H1 (cell line): ENCODE data around the gene HLA-DPA1. TPM values are rescaled to one million over a fixed set of nuclear protein-coding genes. Genes with fewer than 3 reads are reported as not detected.

Source experiments
- BACH1 ChIP-seq: IDR thresholded peaks from 2 replicates; pipeline ENCODE4 v1.6.1; 2012; ENCODE audit warnings: low read length, improper control_type of control experiment
- GABPA ChIP-seq: IDR thresholded peaks from 2 replicates; pipeline ENCODE4 v1.6.1; 2011; ENCODE audit warnings: mild to moderate bottlenecking, low read length, moderate library complexity, borderline replicate concordance; ENCODE audit not compliant: insufficient read depth
- POLR2A ChIP-seq, 2 experiments: IDR thresholded peaks; 1 replicate in 1 of 2; 2 replicates in 1 of 2; pipeline ENCODE4 v1.6.1; 2011; ENCODE audit warnings: low read depth in 2 of 2, low read length in 2 of 2, mild to moderate bottlenecking in 2 of 2; ENCODE audit errors: control extremely low read depth in 1 of 2
- SP2 ChIP-seq: IDR thresholded peaks from 2 replicates; pipeline ENCODE4 v1.6.1; 2012; ENCODE audit warnings: mild to moderate bottlenecking, low read length, inconsistent platforms
- polyA plus RNA-seq, 7 experiments: library from polyadenylated mRNA; depleted of rRNA in 3 of 7; stranded (reverse) in 5 of 7; unstranded in 2 of 7; fragments of >200 nt in 5 of 7; fragments of 200-250 nt in 2 of 7; gene quantifications; 1 replicate in 5 of 7; 2 replicates in 1 of 7; 4 replicates in 1 of 7; pipeline versions ENCODE4 v1.2.1 to v1.2.3, GENCODE V29; 2011 to 2013; ENCODE audit warnings: missing spikeins in 2 of 7, mixed read lengths in 2 of 7
- total RNA-seq: library from RNA; stranded (reverse); fragmentation: NEBNext Ultra II Directional; extraction: Animal tissue kit (Norgen Biotek cat#: 25700); gene quantifications from 2 replicates; pipeline ENCODE4 v1.2.1, GENCODE V29; 2021
- TF ChIP-seq, protein P1 (sequence below): fragments of 300-600 bp; sonication (generic); IDR thresholded peaks from 2 replicates; pipeline ENCODE4 v1.7.1; 2012; ENCODE audit warnings: low read length, moderate library complexity, mild to moderate bottlenecking, inconsistent platforms; ENCODE audit not compliant: insufficient replicate concordance

HLA-DPA1 gene
- total and polyA plus RNA-seq, 2 of the 8 experiments (the other 6 are each of a cell fraction or from before 2014, with no cell fraction given) = 6.2 to 13.1 TPM

DNA sequence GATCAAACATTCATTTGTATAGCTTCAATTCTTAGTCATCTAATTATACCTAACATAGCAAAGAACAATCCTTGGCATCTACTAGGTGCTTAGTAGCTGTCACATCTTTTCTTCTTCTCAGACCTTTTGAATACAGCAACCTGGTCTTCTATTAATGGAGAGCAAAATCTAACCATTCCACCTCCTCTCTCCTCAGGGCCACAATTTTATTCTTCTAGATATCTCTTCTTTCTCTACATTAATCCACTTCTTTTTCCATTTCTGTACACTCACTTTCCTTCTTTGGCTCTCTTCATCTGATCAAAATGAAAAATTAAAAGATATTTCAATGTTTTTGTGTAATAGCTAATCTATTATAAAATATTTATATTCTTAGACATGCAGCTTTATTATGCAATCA, 55.0 kb downstream of the HLA-DPA1 start (continued):
- no peak for TF ChIP-seq SP2
- TF ChIP-seq GABPA = no peak
- no peak for TF ChIP-seq BACH1
- TF ChIP-seq, protein P1, sequence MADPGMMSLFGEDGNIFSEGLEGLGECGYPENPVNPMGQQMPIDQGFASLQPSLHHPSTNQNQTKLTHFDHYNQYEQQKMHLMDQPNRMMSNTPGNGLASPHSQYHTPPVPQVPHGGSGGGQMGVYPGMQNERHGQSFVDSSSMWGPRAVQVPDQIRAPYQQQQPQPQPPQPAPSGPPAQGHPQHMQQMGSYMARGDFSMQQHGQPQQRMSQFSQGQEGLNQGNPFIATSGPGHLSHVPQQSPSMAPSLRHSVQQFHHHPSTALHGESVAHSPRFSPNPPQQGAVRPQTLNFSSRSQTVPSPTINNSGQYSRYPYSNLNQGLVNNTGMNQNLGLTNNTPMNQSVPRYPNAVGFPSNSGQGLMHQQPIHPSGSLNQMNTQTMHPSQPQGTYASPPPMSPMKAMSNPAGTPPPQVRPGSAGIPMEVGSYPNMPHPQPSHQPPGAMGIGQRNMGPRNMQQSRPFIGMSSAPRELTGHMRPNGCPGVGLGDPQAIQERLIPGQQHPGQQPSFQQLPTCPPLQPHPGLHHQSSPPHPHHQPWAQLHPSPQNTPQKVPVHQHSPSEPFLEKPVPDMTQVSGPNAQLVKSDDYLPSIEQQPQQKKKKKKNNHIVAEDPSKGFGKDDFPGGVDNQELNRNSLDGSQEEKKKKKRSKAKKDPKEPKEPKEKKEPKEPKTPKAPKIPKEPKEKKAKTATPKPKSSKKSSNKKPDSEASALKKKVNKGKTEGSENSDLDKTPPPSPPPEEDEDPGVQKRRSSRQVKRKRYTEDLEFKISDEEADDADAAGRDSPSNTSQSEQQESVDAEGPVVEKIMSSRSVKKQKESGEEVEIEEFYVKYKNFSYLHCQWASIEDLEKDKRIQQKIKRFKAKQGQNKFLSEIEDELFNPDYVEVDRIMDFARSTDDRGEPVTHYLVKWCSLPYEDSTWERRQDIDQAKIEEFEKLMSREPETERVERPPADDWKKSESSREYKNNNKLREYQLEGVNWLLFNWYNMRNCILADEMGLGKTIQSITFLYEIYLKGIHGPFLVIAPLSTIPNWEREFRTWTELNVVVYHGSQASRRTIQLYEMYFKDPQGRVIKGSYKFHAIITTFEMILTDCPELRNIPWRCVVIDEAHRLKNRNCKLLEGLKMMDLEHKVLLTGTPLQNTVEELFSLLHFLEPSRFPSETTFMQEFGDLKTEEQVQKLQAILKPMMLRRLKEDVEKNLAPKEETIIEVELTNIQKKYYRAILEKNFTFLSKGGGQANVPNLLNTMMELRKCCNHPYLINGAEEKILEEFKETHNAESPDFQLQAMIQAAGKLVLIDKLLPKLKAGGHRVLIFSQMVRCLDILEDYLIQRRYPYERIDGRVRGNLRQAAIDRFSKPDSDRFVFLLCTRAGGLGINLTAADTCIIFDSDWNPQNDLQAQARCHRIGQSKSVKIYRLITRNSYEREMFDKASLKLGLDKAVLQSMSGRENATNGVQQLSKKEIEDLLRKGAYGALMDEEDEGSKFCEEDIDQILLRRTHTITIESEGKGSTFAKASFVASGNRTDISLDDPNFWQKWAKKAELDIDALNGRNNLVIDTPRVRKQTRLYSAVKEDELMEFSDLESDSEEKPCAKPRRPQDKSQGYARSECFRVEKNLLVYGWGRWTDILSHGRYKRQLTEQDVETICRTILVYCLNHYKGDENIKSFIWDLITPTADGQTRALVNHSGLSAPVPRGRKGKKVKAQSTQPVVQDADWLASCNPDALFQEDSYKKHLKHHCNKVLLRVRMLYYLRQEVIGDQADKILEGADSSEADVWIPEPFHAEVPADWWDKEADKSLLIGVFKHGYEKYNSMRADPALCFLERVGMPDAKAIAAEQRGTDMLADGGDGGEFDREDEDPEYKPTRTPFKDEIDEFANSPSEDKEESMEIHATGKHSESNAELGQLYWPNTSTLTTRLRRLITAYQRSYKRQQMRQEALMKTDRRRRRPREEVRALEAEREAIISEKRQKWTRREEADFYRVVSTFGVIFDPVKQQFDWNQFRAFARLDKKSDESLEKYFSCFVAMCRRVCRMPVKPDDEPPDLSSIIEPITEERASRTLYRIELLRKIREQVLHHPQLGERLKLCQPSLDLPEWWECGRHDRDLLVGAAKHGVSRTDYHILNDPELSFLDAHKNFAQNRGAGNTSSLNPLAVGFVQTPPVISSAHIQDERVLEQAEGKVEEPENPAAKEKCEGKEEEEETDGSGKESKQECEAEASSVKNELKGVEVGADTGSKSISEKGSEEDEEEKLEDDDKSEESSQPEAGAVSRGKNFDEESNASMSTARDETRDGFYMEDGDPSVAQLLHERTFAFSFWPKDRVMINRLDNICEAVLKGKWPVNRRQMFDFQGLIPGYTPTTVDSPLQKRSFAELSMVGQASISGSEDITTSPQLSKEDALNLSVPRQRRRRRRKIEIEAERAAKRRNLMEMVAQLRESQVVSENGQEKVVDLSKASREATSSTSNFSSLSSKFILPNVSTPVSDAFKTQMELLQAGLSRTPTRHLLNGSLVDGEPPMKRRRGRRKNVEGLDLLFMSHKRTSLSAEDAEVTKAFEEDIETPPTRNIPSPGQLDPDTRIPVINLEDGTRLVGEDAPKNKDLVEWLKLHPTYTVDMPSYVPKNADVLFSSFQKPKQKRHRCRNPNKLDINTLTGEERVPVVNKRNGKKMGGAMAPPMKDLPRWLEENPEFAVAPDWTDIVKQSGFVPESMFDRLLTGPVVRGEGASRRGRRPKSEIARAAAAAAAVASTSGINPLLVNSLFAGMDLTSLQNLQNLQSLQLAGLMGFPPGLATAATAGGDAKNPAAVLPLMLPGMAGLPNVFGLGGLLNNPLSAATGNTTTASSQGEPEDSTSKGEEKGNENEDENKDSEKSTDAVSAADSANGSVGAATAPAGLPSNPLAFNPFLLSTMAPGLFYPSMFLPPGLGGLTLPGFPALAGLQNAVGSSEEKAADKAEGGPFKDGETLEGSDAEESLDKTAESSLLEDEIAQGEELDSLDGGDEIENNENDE = no peak
- no peak for TF ChIP-seq POLR2A (IDR thresholded peaks at IDR 0.05; ENCODE audit: control extremely low read depth in 1 of 2, low read depth in 2 of 2, low read length in 2 of 2)
- TF ChIP-seq, all 59 proteins: peak for 0
